HG03097 (cell line): Measurements from ENCODE around the gene MED31.
"Not testable (repeated sequence)": the region's sequence is repeated elsewhere in the genome, so short reads cannot be mapped to it uniquely, and the experiment has no call there.

ENCODE experiments used
- ATAC-seq: cut with Tn5 transposase; IDR thresholded peaks from one replicate; pipeline ENCODE4 v1.9.1; 2021; ENCODE audit not compliant: unreplicated experiment, low FRiP score

Gene MED31

DNA sequence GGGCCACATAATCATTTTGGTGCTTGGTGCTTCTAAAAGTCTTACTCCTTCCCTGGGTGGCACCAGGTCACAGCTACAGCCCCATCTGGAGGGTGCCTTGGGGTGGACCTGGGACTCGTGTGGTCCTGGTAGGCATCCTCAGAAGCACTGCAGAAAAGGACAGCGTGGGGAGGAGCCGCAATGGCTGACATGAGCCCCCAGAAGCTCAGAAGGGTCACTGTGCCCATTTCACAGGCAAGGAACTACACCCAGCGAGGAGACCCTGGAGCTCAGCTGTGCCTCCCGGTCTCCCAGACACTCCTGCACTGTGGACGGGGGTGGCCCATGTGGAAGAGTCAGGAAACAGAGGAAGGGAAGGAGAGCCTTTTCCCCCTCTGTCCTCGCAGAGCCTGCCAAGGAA, 26.5 kb upstream of the MED31 start:
- no peak for ATAC-seq

DNA sequence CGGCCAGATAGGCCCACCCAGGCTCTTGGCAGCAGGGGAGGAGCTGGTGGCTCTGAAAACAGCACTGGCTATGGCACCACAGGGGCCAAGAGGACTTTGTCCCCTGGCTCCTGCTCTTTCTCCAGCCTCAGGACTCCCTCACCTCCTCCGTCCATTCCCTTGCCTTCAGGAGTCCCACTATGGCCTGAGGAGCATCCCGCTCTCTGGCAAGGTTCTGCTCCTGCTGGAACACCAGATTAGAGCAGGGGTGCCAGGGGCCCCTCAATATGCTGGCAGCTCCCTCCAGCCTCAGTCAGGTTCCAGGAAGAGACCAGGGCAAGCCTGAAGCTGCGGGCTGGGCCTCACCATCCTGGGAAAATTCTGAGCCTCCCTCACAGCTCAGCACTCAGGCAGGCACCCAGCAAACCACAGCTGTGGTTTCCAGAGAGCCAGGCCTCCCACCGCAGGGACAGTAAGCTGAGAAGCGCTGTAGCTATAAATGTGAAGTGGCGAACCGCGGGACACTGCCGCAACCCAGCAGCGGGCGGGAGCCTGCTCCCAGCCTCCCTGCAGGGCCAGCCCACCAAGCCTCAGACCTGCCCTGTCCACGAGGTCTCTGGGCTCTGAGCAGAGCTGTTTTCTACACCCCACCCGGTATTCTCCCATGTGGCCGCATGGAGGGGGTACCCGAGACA, 25.9 kb upstream of the MED31 start:
- no peak for ATAC-seq

DNA sequence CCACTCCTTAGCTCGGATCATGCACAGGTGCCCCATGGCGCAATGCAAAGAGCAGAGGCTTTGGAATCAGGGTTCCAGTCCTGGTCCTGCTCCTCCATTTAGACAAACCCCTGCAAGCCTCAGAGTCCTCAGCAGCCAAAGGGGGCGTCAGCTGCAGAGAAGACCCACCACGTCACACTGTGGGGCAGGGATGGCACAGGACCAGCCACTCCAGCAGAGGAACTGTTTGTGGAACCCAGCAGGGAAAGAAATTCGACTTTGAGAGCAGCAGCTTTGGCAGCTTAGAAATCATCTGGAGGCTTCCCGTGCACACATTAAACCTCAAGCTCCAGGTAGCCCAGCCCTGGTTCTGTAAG, 25.4 kb upstream of the MED31 start:
- ATAC-seq = no peak

- ATAC-seq = no peak
Measured at GRCh38 chr17:6675201-6675825, 23.9 kb upstream of the MED31 start.

- no peak for ATAC-seq
Measured at GRCh38 chr17:6674586-6674985, 23.2 kb upstream of the MED31 start.

DNA sequence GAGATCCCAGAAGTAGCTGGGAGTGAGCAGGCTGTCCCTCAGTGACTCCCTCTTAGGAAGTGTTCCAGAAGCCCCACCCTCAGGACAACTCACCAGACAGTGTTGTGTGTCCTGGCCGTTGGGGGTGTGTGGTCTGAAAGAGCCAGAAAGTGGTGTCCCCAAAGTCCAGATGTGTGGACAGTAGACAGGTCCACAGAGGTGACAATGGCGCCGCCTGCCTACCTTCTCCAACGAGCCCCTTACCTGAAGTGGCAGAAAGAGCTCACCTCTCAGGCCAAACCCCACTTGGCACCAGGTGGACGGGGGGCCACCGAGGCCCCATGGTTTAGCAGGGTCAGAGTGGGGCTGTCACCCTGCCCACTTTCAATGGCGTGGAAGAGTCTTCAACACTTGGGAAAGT, 20.0 kb upstream of the MED31 start:
- no peak for ATAC-seq

DNA sequence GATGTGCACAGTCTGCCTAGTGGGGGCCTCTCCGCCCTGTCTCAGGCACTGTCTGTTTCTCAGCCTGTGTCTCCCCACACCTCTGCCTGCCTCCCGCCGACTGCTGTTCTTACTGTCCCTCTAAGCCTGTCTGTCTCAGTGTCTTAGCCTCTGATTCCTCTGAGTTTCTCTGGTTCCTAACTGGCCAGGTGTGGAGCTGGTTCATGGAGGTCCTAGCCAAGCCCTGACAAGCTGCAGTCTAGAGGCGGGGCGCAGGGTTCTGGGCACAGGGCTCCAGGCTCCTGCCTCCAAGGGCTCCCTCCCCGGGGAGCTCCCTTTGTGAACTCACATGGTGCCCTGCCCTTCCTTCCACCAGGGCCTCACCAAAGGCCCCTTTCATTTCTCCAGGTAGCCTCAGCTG, 19.6 kb upstream of the MED31 start:
- ATAC-seq = no peak

- no peak for ATAC-seq
Measured at GRCh38 chr17:6670571-6670970, 19.2 kb upstream of the MED31 start.

GRCh38 chr17:6669479-6670212, 18.2 kb upstream of the MED31 start:
- ATAC-seq = no peak

- no peak for ATAC-seq
Measured at GRCh38 chr17:6668727-6669425, 17.5 kb upstream of the MED31 start.

DNA sequence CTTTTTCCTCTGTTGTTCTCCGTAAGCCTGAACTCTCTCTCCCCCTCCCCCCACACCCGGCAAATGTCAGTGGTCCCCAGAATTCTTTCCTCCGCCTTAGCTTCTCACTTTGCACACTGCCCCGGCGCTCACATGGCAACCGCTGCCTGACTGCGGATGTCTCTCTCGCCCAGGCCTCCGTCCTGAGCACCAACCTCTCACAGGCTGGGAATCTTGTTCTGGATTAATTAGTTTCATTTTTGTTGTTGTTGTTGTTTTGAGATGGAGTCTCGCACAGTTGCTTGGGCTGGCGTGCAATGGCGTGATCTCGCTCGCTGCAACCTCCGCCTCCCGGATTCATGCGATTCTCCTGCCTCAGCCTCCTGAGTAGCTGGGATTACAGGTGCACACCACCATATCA, 16.8 kb upstream of the MED31 start:
- ATAC-seq = no peak

- ATAC-seq = no peak
Measured at GRCh38 chr17:6667516-6667915, 16.1 kb upstream of the MED31 start.

DNA sequence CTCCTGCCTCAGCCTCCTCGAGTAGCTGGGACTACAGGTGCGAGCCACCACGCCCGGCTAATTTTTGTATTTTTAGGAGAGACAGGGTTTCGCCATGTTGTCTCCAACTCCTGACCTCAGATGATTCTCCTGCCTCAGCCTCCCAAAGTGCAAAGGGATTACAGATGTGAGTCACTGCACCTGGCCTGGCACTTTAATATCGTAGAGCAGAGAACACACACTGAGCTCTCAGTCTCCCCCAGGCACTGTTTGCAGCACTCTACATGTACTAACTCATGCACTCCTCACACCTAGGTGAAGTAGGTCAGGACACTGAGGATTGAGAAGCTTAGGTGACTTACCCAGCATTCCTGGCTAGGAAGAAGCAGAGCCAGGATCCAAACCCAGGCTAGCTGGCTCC, 15.2 kb upstream of the MED31 start:
- no peak for ATAC-seq

DNA sequence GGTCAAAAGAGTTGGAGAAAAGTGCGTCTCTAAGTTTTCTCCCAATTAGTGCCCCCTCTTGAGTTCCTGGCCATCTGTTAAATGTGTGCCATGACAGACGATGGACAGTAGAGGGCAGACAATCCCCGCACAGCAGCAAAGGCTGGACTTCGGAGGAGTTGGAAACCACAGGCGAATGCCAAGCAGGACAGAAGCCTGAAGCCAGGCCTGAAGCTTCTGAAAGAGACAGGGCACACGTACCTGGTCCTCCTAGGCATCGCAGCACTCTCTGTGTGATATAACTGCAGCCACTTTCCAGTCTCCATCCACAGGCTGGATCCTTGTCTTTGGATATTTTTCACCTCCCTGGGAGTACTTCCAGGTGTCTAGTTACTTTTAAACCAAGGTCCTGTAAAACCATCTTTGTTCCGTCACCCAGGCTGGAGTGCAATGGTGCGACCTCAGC, 14.7 kb upstream of the MED31 start:
- ATAC-seq = no peak

DNA sequence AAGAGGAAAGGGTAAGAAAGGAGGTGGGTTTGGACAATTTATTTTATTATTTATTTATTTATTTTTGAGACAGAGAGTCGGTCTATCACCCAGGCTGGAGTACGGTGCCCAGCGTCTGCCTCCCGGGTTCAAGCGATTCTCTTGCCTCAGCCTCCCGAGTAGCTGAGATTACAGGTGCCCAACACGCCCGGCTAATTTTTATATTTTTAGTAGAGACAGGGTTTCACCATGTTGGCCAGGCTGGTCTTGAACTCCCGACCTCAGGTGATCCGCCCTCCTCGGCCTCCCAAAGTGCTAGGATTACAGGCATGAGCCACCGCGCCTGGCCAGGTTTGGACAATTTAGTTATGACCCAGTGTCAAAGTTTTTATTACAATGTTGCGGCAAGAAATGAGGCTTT, 11.8 kb upstream of the MED31 start:
- ATAC-seq = not testable (repeated sequence)

- ATAC-seq = no peak
Measured at GRCh38 chr17:6661464-6661848, 10.1 kb upstream of the MED31 start.

GRCh38 chr17:6660805-6661463, 9.5 kb upstream of the MED31 start:
- no peak for ATAC-seq

GRCh38 chr17:6660101-6660500, 8.7 kb upstream of the MED31 start:
- no peak for ATAC-seq

- ATAC-seq = not testable (repeated sequence)
Measured at GRCh38 chr17:6658411-6658810, 7.0 kb upstream of the MED31 start.

DNA sequence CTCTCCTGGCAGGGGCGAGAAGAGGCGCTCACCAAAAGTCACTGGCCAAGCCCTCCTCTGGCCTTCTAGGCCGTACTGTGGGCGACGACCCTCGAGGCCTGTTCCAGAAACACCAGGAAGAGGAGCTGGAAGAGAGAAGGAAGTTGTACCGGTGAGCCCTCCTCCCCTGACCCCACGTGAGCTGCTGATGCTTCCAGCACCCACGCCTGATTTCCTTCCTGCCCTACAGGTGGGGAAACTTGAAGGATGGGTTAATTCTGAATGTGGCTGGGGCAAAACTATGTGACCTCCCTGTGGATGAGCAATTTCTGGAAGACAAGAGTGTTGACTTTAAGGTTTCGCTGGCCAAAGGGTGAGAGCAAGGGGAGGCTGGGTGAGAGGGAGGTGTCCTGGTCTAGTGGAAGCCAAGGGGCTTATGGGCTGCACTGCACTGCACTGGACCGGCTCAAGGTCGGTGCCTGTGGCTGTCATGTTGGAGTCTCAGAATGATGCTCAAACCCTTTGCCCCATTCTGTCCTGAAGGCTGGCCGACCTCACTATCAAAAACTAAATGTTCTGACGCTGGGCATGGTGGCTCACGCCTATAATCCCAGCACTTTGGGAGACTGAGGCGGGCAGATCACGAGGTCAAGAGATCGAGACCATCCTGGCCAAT, 6.4 kb upstream of the MED31 start:
- ATAC-seq = no peak
